Retina (tissue), 1 donor: ENCODE results near the gene RNASE7.
"Not testable (repeated sequence)": the region's sequence is repeated elsewhere in the genome, so short reads cannot be mapped to it uniquely, and the experiment has no call there.

Experiments used
- DNase-seq: peaks from one replicate; pipeline ENCODE4 v3.0.0-alpha.2; 2016

The RNASE7 gene, protein sequence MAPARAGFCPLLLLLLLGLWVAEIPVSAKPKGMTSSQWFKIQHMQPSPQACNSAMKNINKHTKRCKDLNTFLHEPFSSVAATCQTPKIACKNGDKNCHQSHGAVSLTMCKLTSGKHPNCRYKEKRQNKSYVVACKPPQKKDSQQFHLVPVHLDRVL

DNA sequence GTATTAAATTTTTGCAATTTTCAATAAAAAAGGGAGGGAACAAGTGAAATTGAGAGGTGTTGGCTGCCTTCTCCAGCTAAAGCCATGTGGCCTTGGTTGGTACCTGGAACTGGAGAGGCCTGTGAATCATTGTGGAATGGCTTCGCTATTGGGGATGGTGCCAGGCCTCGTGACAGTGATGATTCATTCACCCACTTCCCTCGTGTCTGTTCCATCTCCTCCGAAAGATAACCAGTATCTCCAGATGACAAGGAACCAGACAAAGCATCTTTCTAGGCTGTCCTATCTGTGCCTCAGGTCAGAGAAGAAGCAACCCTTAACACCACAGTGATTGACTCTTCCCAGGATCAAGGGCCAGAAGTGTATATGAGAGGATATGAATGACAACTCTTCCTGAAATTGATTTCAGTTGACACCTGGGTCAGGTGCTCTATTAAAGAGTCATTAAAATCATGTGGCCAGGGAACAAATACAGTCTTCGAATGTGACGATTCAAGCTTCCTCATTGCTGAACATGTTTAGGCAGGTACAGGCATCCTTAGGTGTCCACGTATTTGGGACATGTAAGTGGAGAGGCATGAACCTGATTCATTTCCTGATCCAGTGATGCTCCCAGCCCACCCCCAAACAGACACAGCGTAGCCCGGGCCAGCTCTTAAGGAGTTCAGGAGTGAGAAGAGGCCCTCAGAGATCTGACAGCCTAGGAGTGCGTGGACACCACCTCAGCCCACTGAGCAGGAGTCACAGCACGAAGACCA is at the start of gene RNASE7:
Gene RNASE7, plus strand, starts transcription at position 687 of the 758 bp plus-strand sequence. CDS start 631 bp downstream, outside the sequence.
- DNase-seq, result no peak

DNA sequence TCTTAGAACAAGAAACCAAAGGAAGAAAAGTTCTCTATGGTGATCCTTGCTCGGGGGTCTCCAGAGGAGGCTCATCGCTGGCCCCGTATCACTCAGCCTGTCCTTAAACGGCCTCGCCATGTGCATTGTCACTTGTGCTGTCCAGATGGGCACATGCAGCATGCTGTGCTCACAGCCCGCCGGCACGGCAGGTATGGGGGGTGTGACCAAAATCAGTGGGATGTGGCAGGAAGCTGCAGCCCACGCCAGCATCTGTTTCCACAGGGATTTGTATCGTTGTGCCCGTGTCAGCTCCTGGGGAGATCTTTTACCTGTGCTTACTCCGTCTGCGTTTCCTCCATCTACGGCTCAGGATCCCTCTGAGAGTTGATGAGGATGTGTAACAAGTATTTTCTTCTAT is 45.6 kb upstream of the RNASE7 start:
- DNase-seq, result no peak

DNA sequence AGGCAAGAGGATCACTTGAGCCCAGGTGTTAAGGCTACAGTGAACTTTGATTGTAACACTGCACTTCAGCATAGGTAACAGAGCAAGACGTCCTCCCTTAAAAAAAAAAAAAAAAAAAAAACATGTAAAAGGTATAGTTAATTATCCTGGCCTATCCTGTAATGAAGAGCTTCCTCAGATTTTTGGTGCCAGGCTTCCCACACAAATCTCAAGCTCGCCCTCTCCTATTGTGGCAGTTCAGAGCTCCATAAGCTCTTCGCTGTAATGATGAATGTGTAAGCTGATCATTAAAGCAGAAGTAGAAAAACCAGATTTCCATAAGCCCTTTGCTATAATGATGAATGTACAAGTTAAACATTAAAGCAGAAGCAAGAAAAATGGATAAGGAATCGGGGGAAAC is 45.0 kb upstream of the RNASE7 start:
- no peak for DNase-seq

DNA sequence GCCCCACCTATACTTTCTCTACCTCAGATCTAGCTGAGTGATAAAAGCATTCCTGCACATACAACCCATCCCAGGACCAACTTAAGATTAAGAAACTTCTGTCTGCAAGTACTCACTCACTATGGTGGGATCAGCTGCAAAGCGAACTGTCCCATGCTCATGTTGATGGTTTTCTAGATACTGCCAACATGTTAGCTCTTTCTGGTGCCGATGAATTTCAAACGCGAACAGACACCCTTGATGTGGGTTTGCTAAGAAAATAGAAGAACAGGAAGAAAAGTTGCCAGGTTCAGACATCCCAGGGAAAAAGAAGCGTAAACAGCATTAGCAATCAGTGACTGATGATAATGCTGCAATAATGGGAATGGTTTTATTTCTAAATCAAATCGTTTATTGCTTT is 44.6 kb upstream of the RNASE7 start:
- no peak for DNase-seq

DNA sequence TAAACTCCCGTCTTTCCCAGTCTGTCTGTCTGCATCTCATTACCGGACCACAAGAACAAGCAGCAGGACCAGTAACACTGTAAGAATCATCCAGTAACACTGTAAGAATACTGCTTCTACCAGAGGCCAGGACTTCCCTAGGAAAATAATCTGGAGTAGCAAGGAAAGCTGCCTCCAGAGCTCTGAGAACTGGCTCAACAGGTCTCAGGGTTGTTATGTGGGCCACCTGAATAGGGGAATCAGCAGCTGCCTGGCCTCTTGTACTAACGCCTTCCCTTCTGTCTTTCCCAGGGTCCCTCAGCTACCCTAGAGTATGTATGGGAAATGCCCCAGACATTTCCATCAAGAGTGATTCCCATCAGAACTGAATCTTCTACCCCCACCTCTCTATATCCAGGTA is 44.0 kb upstream of the RNASE7 start:
- no peak for DNase-seq

DNA sequence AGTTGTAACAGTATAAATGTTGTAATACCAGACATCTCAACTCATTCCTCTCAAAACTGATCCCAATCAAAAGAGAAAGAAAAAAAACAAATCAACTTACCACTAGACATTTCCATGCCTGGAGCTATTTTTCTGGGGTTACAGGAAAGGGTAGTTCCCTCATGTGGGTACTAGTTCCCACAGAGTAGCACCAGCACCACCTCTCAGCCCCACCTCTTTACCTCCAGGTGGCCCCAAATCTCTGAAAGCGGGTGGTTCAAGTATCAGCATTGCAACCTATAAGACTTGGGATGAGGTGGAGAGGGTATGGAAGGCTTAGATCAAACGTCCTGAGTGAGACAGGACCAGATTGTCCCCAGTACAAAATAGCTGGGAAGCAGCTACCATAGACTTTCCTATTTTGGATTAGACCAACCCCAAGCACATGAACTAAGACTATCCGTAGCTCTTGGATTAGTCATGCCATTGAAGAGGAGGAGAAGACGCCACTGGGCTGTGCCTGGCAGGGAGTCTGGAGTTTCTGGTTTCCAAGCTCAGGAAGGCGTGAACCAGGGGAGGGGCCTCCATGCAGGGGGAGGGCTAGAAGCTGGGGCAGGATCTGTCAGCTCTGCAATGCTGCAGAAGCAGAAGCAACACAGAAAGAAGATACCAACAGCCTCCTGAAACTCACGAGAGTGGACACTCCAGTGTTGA is 43.3 kb upstream of the RNASE7 start, which contains the start of gene SLC39A2:
Gene SLC39A2, plus strand, starts transcription at position 620 of the 693 bp plus-strand sequence. CDS start 154 bp downstream, outside the sequence.
- no peak for DNase-seq

DNA sequence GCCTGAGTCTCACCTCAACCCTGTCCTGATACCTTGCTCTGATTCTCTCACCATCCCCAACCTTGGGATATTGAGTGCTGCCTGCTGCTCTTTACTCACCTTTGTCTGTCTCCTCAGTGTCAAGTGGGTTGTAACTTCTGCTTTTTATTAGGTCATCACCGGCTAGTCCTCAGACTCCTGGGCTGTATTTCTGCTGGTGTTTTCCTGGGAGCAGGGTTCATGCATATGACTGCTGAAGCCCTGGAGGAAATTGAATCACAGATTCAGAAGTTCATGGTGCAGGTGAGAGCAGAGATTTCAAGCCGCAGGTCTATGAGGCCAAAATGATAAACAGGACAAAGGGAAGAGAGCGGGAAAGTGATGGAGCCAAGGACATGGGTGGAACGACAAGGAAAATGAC is 42.6 kb upstream of the RNASE7 start:
- no peak for DNase-seq

DNA sequence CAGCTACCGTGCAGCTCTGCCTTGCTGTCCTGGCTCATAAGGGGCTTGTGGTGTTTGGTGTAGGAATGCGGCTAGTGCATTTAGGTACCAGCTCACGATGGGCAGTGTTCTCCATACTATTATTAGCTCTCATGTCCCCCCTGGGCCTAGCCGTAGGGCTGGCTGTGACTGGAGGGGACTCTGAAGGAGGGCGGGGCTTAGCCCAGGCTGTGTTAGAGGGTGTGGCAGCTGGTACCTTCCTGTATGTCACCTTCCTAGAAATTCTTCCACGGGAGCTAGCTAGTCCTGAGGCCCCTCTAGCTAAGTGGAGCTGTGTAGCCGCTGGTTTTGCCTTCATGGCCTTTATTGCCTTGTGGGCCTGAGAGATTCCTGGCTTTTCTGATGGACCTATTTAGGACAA is 40.9 kb upstream of the RNASE7 start:
- DNase-seq, result no peak

DNA sequence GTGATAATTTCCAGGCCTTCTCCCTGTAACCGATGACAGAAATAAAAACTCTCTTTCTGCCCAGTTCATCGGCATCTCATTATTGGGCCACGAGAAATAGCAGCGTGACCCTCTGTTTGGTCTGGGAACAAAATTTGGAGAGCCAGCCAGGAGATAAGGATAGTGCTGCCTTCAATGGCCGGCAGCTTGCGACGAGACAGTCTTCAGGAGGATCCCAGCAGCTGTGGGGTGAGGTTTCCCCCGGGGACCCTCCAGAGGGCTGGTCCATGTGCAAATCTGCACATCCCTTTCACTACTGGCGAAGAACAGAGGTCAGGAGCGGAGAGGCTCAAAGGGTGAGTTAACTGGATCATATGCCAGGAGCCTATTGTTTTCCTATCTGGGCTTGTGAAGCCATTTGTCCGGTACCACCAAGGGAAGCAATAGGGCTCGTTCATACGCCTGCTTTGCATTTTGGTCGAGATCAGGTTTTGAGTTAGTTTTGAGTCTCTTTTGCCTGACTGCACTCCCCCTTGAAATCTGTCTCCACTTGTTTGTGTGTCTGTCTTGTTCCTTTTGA is 38.3 kb upstream of the RNASE7 start:
- DNase-seq, result no peak

DNA sequence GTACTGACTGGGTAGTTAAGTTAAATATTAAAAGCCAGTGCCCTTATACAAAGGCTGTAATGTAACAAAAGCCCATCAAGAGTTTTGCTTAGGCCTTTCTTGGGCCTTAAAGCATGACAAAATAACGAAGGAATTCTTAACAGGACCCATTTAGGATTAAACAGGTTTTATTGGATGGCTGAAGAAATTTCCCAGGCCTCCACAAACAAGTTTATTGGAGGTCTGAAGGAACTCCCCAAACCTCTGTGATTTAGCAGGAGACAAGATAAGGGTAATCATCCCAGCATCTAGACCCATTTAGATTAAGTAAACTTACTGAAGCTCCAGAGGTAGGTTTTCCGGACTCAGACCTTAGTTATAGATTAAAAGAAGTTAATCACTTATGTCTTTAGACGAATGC is 32.4 kb upstream of the RNASE7 start:
- DNase-seq, result not testable (repeated sequence)

DNA sequence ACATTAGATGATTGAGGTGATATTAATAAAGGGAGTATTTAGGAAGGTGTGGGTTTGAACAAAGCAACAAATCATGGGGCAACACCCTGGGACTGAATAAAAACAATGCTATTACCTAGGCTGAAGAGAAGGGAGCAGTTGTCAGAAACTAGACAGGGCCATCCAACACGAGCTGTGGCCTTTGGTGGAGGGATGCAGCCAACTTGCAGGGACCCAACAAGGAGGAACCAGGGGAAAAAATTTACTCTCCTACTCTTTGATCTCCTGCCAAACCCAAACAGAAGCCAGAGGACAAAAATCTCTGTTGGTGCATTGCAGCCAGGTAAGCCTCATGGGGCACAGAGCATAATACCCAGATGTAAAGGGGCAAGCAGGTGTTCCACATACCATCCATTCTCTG is 31.0 kb upstream of the RNASE7 start:
- no peak for DNase-seq

DNA sequence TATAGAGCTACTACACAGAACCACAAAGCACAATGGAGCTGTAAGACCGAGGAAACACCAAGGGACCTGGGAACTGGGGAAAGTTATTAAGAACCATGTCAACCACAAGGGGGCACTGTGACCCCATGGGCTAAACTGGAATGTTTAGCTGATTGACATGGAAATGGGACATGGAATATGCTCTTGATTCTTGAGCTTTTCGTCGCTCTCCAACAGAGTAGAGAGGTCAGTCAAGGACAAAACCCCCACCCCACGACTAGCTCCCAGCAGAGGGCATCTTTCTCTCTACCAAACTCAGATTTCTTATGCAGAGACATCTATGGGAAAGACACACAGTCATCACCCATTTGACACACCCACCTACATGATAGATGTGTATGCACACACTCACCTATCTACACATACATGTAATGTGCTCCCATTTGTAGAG is 27.4 kb upstream of the RNASE7 start:
- peak; percentile 88 for DNase-seq

DNA sequence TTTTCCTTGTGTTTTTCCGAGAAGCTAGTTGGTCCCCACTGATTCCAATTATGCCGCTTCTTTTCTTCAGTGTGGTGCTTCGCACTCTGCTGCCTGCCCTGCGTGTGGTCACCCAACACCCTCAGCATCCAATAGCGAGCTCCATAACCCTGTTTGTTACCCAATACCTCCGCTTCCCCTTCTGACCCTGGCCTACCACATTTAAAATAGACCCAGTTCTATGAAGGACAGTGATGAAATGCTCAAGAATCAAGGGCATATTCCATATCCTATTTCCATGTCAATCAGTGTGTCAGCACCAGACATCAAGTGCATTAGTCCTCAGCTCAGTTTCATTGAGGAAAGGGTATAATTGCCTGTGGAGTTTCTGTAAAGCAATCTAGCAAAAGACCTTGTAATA is 26.9 kb upstream of the RNASE7 start:
- no peak for DNase-seq

DNA sequence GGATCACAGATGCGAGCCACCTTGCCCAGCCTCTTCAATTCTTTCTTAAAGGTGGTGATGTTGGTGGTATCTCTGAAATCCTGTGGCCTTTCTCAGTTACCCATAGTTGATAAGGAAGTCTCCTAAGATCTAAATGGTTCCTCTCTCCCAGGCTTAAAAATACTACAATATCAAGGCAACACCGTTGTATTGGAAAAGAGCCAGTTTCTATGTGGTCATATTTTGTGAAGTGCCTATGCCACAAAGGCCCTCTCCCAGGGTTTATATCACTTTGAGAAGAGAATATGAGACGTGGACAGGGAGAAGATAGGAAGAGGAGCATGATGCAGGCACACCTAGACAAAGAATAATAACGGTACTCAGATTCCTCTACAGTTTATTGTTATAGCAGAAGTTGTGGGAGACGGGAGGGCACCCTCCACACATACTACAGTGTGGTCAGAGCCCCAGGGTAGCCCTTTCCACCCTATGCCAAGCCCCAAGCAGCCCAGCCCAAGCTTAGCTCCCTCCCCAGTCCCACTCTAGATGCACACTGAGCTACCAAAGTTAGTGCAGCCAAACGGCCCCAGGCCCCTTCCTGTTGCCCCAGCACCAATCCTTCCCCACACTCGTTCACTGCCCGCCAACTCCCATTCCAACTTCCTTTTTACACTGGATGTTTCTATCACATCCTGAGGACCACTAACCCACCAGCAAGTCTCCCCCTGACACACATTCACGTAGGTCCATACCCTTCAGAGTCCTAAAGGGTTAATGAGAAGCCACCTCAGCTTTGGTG is 25.6 kb upstream of the RNASE7 start:
- no peak for DNase-seq

DNA sequence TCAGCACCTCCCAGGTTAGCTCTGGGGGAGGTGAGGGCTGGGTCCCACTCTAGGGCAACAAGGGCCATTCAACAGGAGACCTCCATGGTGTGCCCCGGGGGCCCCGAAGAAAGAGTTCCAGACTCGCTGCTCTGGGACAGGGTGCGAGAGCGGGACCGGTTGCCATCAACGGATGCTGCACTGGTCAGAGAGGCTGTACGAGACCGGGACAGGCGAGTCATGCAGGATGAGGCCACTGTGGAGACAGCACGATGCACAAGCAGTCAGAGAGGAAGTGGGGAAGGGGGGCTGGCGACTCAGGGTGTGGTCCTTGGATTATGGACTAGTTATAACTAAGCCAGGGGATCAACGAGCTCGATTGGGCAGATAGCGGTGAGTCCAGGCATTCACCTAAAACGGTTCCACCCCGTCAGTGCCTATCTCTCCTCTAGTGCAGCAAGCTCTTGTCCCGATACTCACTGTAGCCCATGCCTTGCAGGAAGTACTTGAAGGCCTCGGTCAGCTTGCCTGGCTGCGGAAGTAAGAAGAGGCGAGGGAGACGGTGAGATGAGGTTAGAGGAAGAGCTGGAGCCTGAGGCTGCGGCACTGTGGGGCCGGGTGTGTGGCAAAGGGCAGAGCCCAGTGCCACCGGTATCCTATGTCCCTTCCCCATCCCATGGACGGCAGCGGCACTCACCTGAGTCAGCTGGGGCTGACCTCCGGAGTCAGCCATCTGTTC is 24.5 kb upstream of the RNASE7 start:
- DNase-seq, result no peak

DNA sequence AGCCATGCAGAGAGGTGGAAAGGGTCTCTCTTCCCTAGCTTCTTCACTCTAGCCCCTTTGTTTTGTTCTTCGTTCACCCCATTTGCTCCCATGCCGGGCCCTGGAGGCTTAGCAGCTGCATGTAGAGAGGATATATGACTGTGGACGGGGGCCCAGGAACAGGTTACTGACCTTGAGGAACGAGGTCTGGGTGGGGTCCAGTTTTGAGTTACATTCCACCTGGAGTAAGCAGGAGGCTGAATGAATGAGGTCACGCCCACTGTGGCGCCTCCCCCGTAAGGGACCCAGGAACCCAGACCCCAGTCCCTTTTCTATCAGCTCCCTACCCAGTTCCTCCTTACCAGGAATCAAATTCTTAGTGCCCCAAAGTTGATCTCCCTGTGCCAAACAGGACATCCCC is 23.9 kb upstream of the RNASE7 start:
- no peak for DNase-seq

DNA sequence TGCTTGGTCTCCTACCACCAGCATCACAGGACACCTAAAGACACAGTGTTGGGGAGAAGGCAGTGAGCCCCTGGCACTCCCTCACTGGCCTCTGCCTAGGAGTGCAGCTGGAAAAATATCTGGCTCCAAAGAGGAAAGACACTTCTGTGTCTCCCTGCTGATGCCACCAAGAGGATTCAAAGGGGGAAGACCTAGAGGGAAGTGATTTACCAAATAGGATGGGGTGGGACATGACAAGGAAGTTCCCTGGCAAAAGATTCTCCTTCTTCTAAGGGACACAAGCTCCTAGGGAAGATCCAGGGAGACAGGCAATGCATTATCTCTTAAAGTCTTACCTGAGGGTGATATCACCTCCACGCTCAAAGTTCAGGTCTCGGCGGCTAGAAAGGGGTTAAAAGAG is 23.4 kb upstream of the RNASE7 start:
- no peak for DNase-seq

DNA sequence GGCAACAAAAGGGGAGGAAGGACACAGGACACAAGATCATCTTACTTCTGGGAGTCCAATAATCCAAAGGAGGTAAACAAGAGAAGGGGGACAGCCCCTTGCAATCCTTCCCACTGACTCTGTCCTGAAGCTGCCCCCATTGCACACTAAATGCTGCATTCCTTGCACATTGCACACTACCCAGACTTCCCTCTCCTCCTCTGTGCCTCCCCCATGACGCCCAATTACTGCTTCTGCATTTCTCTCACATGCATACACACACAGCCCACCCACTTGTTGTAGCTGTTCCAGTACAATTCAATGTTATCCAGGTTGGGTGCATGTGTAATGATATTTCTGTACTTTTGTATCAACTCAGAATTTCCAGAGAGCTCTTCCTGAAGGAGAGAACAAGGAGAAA is 22.8 kb upstream of the RNASE7 start:
- no peak for DNase-seq

DNA sequence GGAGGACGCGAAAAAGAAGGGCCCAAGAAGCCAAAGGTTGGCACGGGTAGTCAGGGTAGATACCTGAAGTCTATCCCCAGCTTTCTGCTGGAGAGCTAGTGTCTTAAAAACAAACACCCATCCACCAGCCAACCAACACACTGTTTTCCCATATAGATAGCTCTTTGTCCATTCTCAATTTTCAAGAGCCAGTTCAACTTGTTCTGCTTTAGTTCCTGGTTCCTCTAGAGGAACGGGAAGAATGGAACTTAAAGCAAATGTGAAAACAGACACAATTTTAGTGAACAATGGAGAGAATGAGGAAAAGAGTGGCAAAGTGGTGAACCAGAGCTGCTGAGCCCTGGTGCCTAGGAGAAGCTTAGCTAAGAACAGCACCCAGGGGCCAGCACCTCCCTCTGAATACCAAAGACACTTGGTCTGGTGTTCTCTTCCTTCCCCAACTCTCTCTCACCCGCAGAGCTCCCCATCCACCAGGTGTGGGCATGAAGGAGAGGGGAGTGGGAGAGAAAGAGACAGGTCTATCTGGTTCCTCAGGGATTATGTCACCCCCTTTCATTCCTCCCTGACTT is 21.1 kb upstream of the RNASE7 start:
- DNase-seq, result no peak

DNA sequence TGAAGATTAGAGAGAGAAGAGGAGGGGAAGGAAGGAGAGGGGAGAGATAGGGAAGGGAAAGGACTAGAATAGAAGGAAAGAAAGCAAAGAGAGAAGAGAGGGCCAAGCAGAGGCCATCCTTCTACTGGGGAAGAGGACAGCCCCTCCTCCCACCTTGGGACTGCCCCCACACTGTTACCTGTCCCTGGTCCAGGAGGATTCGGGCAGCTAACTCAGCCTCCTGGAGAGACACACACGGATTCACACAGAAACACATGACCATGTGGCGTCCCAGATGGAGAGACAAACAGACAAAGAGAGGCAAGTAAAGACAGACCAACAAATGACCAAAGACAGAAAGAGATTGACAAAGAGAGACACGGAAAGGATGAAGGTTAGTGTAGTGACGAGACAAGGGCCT is 19.5 kb upstream of the RNASE7 start:
- no peak for DNase-seq

DNA sequence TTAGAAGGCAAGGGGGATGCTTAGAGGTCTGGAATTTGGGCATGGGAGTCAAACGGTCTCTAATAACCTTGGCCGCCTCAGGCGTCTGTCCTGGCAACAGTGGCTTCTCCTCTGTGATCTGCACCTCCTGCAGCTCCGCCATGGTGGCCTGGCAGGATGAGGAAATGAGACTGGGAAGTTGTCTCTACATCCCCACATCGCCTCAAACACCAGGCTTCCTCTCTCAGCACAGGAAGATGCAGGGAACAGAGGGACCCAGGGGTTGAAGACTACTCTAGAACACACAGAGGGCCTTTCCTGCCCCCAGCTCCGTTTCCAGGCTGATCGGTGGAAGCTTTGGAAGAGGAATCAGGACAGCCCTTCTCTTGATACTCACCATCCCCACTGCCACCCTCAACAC is 19.0 kb upstream of the RNASE7 start:
- no peak for DNase-seq
